ENCODE measurements around the gene ALG14. TPM values are rescaled to one million over a fixed set of nuclear protein-coding genes. Genes with fewer than 3 reads are reported as not detected.

The ALG14 gene
- total RNA-seq, 1 experiment from 2014 or later, result 5.7 TPM

DNA sequence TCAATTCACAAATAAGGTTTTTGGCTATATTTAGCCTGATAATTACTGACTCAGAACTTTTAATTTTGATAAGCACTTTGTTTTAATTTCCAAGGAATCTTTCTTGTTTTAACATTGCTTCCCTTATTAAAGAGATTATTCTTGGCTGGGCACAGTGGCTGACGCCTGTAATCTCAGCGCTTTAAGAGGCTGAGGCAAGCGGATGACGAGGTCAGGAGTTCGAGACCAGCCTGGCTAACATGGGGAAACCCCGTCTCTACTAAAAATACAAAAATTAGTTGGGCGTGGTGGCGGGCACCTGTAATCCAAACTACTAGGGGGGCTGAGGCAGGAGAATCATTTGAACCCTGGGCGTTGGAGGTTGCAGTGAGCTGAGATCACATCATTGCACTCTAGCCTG lies 13.8 kb downstream of the ALG14 start:
- Histone ChIP-seq H3K27me3 (ENCODE audit: insufficient read depth, low read length) (no peaks in the 10 kb centered on the region), H3K9ac (ENCODE audit: low read length) (no peak overlapping the region), H3K79me2 (ENCODE audit: insufficient read depth, low read length) (no peaks in the 10 kb centered on the region), H3K4me3 (replicated peaks in 1 of 2; ENCODE audit: low read depth in 1 of 2, low read length in 2 of 2) (no peak overlapping the region), H3K4me1 (ENCODE audit: control insufficient read depth in 1 of 2, insufficient read depth in 2 of 2, low read length in 2 of 2) (no peaks in the 10 kb centered on the region), H3K36me3 (ENCODE audit: control insufficient read depth in 1 of 2, insufficient read depth in 2 of 2, low read length in 2 of 2) (no peaks in the 10 kb centered on the region; a peak in 1 of 4 replicates), H3K4me2 (ENCODE audit: low read length) (no peak overlapping the region), H3K9me2 (ENCODE audit: insufficient read depth) (no peaks in the 10 kb centered on the region), H3K9me3 (ENCODE audit: control insufficient read depth in 1 of 2, insufficient read depth in 1 of 2, low read depth in 1 of 2, low read length in 2 of 2) (no peaks in the 10 kb centered on the region), H3K27ac (ENCODE audit: low read depth, low read length) (no peak overlapping the region), H2AFZ (ENCODE audit: low read depth, low read length, poor library complexity, severe bottlenecking) (no peak overlapping the region), H4K20me1 (ENCODE audit: insufficient read depth) (no peaks in the 10 kb centered on the region)
- BruUV-seq (replicated peaks), result no TSS peak
- ChIA-PET CTCF (interaction anchor here (0.7 to 1.2 kb wide), 3 partner anchors 9 to 205 kb away, joined by 3 to 5 read pairs (median 4); no protein-coding TSS in a partner anchor), POLR2A (no interaction called here), RAD21 (ENCODE audit: low non-redundant PET in 1 of 2, low total read pairs in 2 of 2, uncharacterized antibody in 2 of 2, unreplicated experiment in 2 of 2) (no interaction called here)
- DNase-seq (ENCODE audit: low read depth, low spot score) (no peak), ATAC-seq (no peak)
- intact Hi-C loops (cut with micrococcal nuclease), result no loop called here
- TF ChIP-seq FOSL1 (IDR thresholded peaks at IDR 0.05; ENCODE audit: low read depth), result no peak

DNA sequence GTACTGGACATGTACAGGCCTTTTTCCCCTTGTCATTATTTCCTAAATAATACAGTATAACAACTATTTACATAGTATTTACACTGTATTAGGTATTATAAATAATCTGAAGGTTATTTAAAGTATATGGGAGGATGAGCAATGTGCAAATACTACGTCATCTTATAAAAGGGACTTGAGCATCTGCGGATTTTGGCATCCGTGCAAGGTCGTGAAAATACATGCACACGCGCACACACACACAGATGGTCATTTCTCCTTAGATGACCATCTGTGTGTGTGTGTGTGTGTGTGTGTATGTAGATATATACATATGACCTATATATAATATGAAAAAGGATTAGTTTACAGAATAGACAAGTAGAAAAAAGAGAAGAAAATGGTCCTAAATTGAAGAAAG lies 15.4 kb downstream of the ALG14 start:
- Histone ChIP-seq H3K36me3 (ENCODE audit: control insufficient read depth in 1 of 2, insufficient read depth in 2 of 2, low read length in 2 of 2) (no peaks in the 10 kb centered on the region), H3K27me3 (ENCODE audit: insufficient read depth, low read length) (no peaks in the 10 kb centered on the region), H3K9me3 (ENCODE audit: control insufficient read depth in 1 of 2, insufficient read depth in 1 of 2, low read depth in 1 of 2, low read length in 2 of 2) (no peaks in the 10 kb centered on the region), H4K20me1 (ENCODE audit: insufficient read depth) (no peaks in the 10 kb centered on the region), H3K79me2 (ENCODE audit: insufficient read depth, low read length) (no peaks in the 10 kb centered on the region), H3K27ac (ENCODE audit: low read depth, low read length) (no peak overlapping the region), H3K4me3 (replicated peaks in 1 of 2; ENCODE audit: low read depth in 1 of 2, low read length in 2 of 2) (no peak overlapping the region), H3K4me2 (ENCODE audit: low read length) (no peak overlapping the region), H2AFZ (ENCODE audit: low read depth, low read length, poor library complexity, severe bottlenecking) (no peak overlapping the region), H3K4me1 (ENCODE audit: control insufficient read depth in 1 of 2, insufficient read depth in 2 of 2, low read length in 2 of 2) (no peaks in the 10 kb centered on the region), H3K9ac (ENCODE audit: low read length) (no peak overlapping the region), H3K9me2 (ENCODE audit: insufficient read depth) (no peaks in the 10 kb centered on the region)
- no peak for DNase-seq (ENCODE audit: low read depth, low spot score)
- no TSS peak for BruUV-seq (replicated peaks)
- POLR2A ChIA-PET, result no interaction called here
- CTCF ChIA-PET, result no interaction called here
- RAD21 ChIA-PET (ENCODE audit: low non-redundant PET in 1 of 2, low total read pairs in 2 of 2, uncharacterized antibody in 2 of 2, unreplicated experiment in 2 of 2), result no interaction called here
- intact Hi-C loops (cut with micrococcal nuclease), result no loop called here
- TF ChIP-seq JUND (IDR thresholded peaks at IDR 0.05), result no peak
- TF ChIP-seq, protein P1, sequence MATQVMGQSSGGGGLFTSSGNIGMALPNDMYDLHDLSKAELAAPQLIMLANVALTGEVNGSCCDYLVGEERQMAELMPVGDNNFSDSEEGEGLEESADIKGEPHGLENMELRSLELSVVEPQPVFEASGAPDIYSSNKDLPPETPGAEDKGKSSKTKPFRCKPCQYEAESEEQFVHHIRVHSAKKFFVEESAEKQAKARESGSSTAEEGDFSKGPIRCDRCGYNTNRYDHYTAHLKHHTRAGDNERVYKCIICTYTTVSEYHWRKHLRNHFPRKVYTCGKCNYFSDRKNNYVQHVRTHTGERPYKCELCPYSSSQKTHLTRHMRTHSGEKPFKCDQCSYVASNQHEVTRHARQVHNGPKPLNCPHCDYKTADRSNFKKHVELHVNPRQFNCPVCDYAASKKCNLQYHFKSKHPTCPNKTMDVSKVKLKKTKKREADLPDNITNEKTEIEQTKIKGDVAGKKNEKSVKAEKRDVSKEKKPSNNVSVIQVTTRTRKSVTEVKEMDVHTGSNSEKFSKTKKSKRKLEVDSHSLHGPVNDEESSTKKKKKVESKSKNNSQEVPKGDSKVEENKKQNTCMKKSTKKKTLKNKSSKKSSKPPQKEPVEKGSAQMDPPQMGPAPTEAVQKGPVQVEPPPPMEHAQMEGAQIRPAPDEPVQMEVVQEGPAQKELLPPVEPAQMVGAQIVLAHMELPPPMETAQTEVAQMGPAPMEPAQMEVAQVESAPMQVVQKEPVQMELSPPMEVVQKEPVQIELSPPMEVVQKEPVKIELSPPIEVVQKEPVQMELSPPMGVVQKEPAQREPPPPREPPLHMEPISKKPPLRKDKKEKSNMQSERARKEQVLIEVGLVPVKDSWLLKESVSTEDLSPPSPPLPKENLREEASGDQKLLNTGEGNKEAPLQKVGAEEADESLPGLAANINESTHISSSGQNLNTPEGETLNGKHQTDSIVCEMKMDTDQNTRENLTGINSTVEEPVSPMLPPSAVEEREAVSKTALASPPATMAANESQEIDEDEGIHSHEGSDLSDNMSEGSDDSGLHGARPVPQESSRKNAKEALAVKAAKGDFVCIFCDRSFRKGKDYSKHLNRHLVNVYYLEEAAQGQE (IDR thresholded peaks at IDR 0.05; ENCODE audit: low read depth), result no peak
- TF ChIP-seq SIN3A (IDR thresholded peaks at IDR 0.05; ENCODE audit: low read depth), result no peak
- no peak for TF ChIP-seq RAD21 (IDR thresholded peaks at IDR 0.05; ENCODE audit: low read depth)
- no peak for TF ChIP-seq FOSL1 (IDR thresholded peaks at IDR 0.05; ENCODE audit: low read depth)
- no peak for TF ChIP-seq SRF (IDR thresholded peaks at IDR 0.05; ENCODE audit: low read depth)
- TF ChIP-seq POLR2AphosphoS5 (IDR thresholded peaks at IDR 0.05; ENCODE audit: low read depth, low read length), result no peak
- no peak for ATAC-seq

Data from HCT116 (cell line).